ENCODE data around the gene MRGPRX4. TPM values are rescaled to one million over a fixed set of nuclear protein-coding genes. Genes with fewer than 3 reads are reported as not detected.
"Not testable (repeated sequence)": the region's sequence is repeated elsewhere in the genome, so short reads cannot be mapped to it uniquely, and the experiment has no call there.

Gene MRGPRX4
- total RNA-seq, 1 donor from 2014 or later: not detected

GRCh38 chr11:18171377-18172000 is 1.1 kb upstream of the MRGPRX4 start:
- Mint-ChIP-seq H3K27ac (ENCODE audit: unreplicated experiment) (no peak overlapping the region), H3K36me3 (ENCODE audit: low read depth) (no peaks in the 10 kb centered on the region)

GRCh38 chr11:18173225-18173866 is 709 bp downstream of the MRGPRX4 start:
- Mint-ChIP-seq H3K4me3 (ENCODE audit: unreplicated experiment) (no peak overlapping the region), H3K4me1 (ENCODE audit: low read depth) (no peaks in the 10 kb centered on the region), H3K9me3 (ENCODE audit: low read depth) (no peaks in the 10 kb centered on the region), H3K36me3 (ENCODE audit: low read depth) (no peaks in the 10 kb centered on the region), H3K27ac (ENCODE audit: unreplicated experiment) (no peak overlapping the region), H3K27me3 (ENCODE audit: low read depth) (peaks cover 46% of the 10 kb centered on the region)
- no peak for TF ChIP-seq CTCF (IDR thresholded peaks at IDR 0.05)
- peak; percentile 74 for DNase-seq (ENCODE audit: low spot score)

More at GRCh38 chr11:18171377-18172000, 1.1 kb upstream of the MRGPRX4 start:
- Mint-ChIP-seq H3K4me1 (ENCODE audit: low read depth) (no peaks in the 10 kb centered on the region), H3K9me3 (ENCODE audit: low read depth) (peaks cover 7% of the 10 kb centered on the region), H3K27me3 (ENCODE audit: low read depth) (peaks cover 41% of the 10 kb centered on the region), H3K4me3 (ENCODE audit: unreplicated experiment) (no peak overlapping the region)
- peak; percentile 81 for TF ChIP-seq CTCF (IDR thresholded peaks at IDR 0.05)
- no peak for DNase-seq (ENCODE audit: low spot score)

GRCh38 chr11:18188796-18189195 is 16.2 kb downstream of the MRGPRX4 start:
- H3K4me1 Mint-ChIP-seq (ENCODE audit: low read depth): no peaks in the 10 kb centered on the region
- H3K9me3 Mint-ChIP-seq (ENCODE audit: low read depth): no peaks in the 10 kb centered on the region
- H3K36me3 Mint-ChIP-seq (ENCODE audit: low read depth): no peaks in the 10 kb centered on the region
- no peak overlapping the region for H3K4me3 Mint-ChIP-seq (ENCODE audit: unreplicated experiment)
- H3K27me3 Mint-ChIP-seq (ENCODE audit: low read depth): peaks cover 23% of the 10 kb centered on the region
- DNase-seq (ENCODE audit: low spot score): no peak
- no peak overlapping the region for H3K27ac Mint-ChIP-seq (ENCODE audit: unreplicated experiment)
- TF ChIP-seq CTCF (IDR thresholded peaks at IDR 0.05): no peak

GRCh38 chr11:18189476-18190245 is 17.0 kb downstream of the MRGPRX4 start:
- not testable (repeated sequence) for DNase-seq (ENCODE audit: low spot score); H3K9me3 Mint-ChIP-seq (ENCODE audit: low read depth); H3K4me1 Mint-ChIP-seq (ENCODE audit: low read depth); H3K4me3 Mint-ChIP-seq (ENCODE audit: unreplicated experiment); H3K27ac Mint-ChIP-seq (ENCODE audit: unreplicated experiment); H3K36me3 Mint-ChIP-seq (ENCODE audit: low read depth)
- H3K27me3 Mint-ChIP-seq (ENCODE audit: low read depth): peaks cover 20% of the 10 kb centered on the region

GRCh38 chr11:18191376-18191775 is 18.7 kb downstream of the MRGPRX4 start:
- Mint-ChIP-seq H3K27me3 (ENCODE audit: low read depth) (peaks cover 14% of the 10 kb centered on the region), H3K9me3 (ENCODE audit: low read depth) (no peaks in the 10 kb centered on the region), H3K4me3 (ENCODE audit: unreplicated experiment) (no peak overlapping the region), H3K36me3 (ENCODE audit: low read depth) (no peaks in the 10 kb centered on the region), H3K4me1 (ENCODE audit: low read depth) (no peaks in the 10 kb centered on the region), H3K27ac (ENCODE audit: unreplicated experiment) (no peak overlapping the region)
- no peak for DNase-seq (ENCODE audit: low spot score)
- TF ChIP-seq CTCF (IDR thresholded peaks at IDR 0.05): no peak

Data from chondrocyte (in vitro differentiated cells).